ENCODE results near the gene TSPAN12. TPM values are rescaled to one million over a fixed set of nuclear protein-coding genes. Genes with fewer than 3 reads are reported as not detected.
"Not testable (repeated sequence)": the region's sequence is repeated elsewhere in the genome, so short reads cannot be mapped to it uniquely, and the experiment has no call there.

TSPAN12 gene, protein sequence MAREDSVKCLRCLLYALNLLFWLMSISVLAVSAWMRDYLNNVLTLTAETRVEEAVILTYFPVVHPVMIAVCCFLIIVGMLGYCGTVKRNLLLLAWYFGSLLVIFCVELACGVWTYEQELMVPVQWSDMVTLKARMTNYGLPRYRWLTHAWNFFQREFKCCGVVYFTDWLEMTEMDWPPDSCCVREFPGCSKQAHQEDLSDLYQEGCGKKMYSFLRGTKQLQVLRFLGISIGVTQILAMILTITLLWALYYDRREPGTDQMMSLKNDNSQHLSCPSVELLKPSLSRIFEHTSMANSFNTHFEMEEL
- total RNA-seq (2014; rRNA removed; shearing (Covaris generic)) = 15.9 and 17.7 TPM in 2 replicates

DNA sequence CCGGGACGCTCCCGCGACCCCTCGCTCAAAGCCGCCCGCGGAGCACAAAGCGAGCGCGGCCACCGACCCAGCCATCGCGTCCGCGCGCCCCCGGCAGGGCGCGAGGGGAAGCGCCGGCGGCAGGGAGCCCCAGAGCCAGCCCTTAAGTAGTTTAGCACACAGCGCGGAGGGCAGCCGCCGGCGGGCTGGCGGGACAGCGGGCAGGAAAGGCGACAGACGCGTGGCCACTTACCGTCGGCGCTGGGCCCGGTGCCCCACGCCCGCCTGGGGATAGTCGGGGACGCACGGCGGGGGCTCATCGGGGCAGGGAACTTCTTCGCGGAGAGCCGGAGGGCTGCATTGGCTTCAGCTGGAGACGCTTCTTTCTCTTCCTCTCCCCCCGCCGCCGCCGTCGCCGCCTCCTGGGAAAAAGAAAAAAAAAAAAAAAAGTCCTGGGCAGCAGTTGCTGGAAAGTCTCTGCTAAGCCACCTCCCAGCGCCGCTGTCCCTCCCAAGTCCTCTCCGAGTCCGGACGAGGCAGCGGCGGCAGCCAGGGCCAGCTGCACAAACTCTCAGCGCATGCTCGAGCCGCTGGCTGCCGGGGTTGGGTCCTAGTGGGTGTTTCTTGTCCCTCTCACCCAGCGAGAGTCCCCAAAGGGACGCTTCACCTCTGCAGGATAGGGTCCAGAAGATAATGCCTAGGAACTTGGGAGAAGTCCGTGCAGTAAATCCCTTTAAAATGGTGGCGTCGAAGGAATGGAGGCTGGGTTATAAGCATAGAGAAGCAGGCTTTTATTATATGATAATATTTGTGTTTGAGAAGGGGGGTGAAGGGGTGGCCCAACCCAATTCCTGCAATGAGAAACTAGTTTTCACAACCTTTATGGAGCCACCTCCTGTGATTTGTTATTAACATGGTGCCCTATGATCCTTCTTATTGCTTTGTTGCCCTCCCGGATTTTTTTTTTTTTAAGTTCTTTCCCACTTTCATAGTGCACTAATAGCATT, at the start of gene TSPAN12:
Gene TSPAN12, minus strand, starts transcription at position 557 of the 986 bp plus-strand sequence. CDS start 1,381 bp downstream, outside the sequence.
- DNase-seq (ENCODE audit: low read depth) = peak; percentile 94

DNA sequence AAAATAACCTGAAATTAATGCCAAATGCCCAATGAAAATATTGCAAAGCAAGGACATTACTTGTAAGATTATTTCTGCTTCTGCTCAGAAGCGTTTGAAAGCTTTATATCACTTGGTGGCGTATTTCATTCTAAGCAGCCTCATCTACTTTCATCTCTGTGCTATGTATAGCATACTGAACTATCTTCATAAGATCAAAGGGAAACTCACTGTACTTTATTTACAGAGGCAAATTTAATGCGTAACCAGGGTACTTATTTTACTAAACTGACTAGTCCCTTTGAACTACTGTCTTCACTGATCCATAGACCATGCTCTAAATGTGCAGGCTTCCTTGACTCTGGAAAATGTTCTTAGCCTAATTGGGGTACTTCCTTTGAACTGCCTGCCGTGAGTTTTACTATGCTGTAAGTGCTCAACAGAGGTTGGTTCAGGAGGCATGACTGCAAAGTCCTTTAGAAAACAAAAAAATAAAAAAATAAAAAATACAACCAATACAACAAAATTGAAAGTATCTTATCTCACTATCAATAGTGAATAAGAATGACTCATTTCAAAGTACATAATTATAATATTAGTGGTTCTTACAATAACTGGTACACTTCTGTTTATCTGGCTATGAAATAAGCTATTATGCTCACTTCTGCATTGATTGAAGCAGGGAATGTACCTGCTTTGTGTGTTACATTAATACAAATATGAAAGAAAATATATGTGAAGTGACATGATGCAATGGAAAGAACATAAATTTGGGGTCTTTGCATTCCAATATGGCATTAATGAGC, 41.0 kb upstream of the TSPAN12 start:
- DNase-seq (ENCODE audit: low read depth) = no peak

DNA sequence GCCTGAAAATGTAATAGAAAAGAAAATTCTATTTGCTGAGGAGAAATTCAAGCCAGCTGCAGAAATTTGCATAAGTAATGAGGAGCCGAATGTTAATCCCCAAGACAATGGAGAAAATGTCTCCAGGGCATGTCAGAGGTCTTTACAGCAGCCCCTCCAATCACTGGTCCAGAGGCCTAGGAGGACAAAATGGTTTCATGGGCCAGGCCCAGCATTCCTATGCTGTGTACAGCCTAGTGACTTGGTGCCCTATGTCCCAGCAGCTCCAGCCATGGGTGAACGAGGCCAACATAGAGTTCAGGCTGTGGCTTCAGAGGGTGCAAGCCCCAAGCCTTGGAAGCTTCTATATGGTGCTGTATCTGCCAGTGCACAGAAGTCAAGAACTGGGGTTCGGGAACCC, 37.3 kb upstream of the TSPAN12 start:
- not testable (repeated sequence) for DNase-seq (ENCODE audit: low read depth)

DNA sequence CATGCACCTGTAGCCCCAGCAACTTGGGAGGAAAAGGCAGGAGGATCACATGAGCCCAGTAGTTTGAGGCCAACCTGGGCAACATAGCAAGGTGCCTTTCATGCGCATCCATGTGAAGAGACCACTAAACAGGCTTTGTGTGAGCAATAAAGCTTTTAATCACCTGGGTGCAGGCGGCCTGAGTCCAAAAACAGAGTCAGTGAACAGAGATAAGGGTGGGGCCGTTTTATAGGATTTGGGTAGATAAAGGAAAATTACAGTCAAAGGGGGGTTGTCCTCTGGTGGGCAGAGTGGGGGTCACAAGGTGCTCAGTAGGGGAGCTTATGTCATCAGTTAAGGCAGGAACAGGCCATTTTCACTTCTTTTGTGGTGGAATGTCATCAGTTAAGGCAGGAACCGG, 27.7 kb upstream of the TSPAN12 start:
- DNase-seq (ENCODE audit: low read depth) = not testable (repeated sequence)

DNA sequence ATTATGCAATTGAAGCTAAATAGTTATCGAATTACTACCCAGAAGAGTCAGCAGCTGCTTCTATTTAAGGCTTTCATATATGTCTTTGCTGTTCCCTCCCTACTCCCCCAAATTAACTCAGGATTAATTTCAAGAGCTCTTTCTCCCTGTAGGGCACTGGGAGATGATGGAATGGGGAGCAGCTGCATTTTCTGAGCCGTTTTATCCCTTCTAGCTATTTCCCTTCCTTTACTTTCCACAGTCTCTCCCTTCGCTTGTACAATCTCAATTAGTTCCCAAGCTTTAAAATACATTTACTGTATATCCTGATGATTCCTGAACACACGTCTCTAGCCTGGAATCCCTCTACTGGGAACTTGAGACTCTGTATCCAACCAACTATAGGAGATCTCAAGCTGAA, 19.8 kb upstream of the TSPAN12 start:
- DNase-seq (ENCODE audit: low read depth) = no peak

DNA sequence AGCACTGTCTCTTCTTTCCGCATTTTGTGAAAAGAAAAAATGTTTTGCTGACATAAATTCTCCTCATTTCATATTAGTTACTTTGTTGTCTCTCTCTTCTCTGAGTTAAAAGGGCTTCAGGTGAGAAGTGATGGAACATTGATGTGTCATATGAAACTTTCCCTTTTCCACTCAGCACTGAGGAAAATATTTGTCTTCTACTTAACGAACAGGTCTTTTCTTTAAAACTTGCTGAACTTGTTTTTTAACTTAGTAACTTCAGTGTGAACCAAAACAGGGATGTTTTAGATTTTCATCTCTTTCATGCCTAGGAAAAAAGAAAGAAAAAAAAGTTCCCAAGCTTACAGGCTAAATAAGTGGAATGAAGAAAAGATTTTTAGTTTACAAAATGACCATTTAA, 19.0 kb upstream of the TSPAN12 start:
- no peak for DNase-seq (ENCODE audit: low read depth)

DNA sequence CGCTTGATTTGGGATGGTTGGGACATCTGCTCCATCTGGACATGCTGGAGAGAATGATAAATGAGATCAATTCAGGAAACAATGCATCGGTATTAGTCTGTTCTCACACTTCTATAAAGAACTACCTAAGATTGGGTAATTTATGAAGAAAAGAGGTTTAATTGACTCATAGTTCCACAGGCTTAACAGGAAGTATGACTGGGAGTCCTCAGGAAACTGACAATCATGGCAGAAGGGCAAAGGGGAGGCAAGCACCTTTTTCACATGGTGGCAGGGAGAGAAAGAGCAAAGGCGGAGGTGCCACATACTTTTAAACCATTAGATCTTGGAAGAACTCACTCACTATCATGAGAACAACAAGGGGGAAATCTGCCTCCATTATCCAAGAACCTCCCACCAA, 16.8 kb upstream of the TSPAN12 start:
- no peak for DNase-seq (ENCODE audit: low read depth)

DNA sequence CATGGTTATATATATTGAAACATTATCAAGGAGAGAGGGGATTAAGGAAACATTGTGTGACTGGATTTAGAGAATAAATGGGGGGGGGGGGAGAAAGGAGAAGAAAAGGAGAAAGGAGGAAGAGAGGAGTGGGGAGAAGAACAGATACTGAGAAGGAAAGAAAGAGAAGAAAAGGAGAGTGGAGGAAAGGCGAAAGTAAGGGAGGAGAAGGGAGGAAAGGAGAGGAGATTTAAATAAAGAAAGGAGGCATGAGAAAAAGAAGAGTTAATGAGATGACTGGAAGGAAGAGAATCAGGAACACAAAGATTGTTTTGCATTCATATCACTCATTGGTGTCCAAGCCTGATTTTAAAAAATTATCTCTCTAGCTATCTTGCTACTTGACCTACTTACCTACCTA, 16.1 kb upstream of the TSPAN12 start:
- DNase-seq (ENCODE audit: low read depth) = no peak

DNA sequence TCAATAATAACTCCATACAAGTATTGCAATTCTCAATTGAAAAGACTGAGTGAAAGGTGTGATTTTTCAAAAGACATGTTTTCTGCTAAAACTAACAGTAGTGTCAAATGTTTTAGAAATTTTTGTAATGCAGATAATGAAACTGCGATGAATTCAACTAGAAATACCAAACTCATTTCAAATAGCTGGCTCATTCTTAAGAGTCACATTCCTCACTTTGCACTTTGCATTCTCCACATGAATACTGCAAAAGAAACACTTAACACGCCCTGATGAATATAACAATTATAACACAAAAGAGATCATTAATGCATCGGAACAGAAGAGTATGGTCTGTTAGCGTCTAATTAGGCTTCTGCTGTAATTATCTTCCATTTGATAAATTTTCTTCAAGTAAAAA, 15.5 kb upstream of the TSPAN12 start:
- no peak for DNase-seq (ENCODE audit: low read depth)

DNA sequence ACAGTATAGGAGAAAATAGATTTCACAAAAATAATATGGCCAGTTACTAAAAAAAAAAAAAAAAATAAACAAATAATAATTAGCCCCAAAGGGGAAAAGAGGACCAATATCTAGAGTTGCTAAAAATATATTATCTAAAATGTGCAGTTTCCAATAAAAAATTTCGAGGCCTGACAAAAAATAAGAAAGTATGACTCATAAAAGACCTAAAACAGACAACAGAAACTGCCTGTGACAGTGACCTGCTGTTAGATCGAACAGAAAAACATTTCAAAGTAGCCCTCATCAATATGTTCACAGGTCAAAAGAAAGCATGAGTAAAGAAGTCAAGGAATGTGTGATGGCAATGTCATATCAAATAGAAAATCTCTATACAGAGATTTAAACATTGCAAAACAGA, 11.8 kb upstream of the TSPAN12 start:
- DNase-seq (ENCODE audit: low read depth) = no peak

DNA sequence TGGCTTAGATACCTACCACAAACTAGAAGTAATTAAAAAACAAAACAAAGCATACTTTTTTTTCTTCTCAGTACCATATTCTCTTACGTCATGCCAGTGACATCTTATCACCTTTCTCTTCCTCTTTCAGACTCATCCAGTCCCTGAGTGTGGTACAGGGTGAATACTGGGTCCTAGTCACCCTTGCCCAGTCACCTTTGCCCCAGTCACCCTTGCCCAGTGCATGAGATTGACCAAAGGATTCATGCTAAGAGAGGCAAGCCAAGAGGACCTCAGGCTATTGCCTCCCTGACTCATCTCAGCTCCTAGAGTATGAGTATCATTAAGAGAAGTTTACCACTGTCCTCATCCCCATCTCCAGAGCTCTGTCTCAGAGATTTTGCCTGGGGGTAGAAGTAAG, 10.0 kb upstream of the TSPAN12 start:
- DNase-seq (ENCODE audit: low read depth) = peak; percentile 36

DNA sequence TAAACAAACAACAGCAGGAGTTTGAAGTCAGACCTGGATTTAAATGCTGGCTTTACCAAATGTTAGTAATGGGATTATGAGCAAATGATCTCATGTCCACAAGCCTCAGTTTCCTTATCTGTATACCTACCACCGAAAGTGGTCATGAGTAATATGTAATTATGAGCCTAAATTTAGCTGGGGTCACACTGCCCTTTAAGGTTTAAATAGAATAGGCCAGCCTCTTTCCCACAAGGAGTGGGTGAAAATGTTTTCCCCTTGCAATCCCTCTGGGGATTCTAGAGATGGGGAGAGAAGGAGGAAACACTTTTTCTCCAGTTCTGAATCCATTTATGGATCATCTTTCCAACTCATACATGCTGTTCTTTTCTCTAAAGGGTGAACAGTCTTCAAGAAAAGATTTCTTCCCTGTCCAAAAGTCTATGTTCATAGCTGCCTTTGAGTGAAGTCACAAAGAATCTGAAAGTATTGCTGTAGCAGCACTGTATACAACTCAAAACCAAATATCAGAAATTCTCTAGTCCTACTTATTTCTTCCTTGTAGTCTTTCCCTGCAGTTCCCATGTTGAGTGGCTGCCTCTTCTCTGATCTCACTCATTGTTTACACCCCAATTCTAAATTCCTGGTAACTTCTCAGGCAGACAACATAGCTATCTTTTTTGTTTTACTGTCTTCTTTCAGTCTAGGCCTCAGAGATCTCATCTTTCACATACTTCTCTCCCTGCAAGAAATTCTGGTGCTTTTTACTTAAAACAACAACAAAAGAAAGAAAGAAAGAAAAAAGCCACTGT, 7.4 kb upstream of the TSPAN12 start:
- DNase-seq (ENCODE audit: low read depth) = no peak

DNA sequence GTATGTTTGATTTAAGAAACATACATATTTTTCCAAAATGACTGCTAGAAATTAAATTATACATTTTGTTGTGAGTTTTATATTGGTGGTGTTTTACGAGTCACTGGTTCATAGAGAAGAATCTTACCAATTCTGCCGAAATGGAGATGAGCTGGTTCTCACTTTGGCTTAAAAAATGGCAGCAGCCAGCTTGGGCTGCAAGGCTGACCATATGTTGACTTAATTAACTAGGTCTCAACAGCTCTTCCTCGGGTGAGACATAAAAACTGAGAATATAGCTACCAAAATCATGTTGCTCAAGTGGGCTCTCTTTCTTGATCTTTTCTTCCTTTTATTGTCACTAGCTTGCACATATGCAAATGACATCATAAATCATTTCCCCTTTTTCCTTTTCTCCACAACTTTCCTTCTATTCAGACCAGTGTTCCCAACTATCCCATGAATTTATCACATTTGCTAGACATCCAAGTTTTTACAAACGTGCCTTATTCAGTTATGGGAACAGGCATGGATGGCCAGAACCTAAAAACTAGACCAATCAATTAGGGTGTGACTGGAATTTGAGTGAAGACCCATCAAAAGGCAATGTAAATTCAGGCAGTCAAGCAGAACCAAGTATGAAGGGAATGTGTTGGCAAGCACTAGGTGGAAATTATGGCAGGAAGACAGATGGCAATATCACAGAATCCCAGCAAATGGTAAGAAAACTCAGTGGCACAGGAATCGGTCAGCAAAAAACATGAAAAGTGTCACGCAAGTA, 6.4 kb upstream of the TSPAN12 start:
- DNase-seq (ENCODE audit: low read depth) = no peak

DNA sequence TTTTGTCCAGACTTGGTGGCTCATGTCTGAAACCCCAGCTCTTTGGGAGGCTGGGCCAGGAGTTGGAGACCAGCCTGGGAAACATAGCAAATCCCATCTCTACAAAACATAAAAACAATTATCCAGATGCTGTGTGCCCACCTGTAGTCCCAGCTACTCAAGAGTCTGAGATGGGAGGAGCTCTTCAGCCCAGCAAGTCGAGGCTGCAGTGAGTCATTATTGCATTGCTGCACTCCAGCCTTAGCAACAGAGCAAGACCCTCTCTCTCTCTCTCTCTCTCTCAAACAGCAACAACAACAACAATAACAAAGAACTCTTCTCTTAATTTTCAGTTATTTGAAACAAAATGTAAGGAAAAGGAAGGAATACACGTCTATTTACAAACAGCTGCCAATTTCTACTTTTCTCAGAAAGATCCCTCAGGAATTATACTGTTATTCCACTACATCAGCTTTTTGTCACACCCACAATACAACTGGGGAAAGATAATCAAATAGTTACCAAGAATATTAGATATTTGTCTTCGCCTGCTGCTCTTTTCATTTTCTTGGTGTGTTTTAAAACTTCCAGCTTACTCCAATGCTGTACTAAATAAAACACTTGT, 5.1 kb upstream of the TSPAN12 start:
- peak; percentile 15 for DNase-seq (ENCODE audit: low read depth)

DNA sequence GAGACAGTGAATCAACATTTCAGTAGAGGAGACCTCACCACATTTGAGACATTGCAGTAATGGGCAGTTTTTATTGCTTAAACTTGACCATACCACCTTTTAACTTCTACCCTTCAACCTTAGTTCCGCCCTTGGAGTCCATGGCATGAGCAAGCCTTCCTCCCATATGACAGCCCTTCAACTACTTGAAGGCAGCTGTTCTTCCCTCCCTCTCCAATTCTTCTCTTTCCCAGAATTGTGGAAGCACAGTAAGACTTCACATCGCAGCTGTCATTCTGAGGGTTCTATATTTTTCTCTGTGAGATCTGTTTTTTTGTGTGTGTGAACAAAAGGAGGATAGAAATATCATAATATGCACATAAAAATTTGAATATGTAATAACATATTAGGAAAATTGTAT, 2.2 kb upstream of the TSPAN12 start:
- DNase-seq (ENCODE audit: low read depth) = no peak

DNA sequence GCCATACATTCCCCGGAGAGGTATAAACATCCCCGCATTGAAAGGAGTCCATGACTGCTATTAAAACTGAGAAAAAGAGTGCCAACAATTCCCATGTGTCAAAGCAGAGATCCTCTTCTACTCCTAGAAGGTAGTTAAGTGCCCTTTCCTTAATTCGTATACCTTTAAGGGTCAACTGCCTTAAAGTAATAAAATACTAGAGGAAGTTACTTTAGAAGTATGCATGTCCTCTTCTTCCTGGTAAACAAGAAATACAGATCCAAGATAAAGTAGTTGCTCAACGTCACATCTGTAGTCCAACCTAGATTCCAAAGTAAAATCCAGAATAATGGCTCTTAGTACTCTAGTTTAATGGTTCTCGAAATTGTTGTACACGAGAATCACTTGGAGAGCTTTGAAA, 1.5 kb upstream of the TSPAN12 start:
- no peak for DNase-seq (ENCODE audit: low read depth)

DNA sequence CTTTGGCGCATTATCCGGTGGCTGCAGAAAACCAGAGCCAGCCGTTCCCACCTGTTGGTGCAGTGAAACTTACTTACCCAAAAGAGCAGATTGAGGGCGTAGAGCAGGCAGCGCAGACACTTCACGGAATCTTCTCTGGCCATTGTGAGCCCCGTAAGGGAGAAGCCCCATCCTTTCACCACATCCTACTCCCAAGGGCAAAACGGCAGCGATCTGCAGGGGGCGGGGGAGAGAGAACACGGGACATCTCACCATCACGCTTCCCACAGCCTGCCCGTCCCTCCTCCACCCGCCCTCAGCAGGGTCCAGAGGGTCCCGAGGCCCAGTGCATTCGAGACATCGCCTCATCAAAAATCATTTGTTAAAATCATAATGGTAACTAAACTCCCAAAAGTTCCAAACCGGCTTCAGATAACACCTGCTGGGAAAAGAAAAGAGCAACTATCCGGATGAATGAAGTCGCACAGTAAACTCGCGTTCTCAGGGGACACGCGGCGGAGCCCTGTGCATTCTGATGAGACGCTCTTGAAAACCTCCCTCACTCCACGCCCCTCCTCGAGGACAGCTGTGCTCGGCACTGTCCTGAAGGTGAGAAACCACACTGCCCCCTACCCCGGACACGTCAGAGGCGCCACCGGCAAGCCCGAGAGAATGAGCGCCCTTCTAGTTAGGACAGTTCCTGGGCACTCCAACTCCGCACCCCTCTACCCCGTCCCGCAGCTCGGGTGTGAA, 1.2 kb downstream of the TSPAN12 start:
- peak; percentile 66 for DNase-seq (ENCODE audit: low read depth)

DNA sequence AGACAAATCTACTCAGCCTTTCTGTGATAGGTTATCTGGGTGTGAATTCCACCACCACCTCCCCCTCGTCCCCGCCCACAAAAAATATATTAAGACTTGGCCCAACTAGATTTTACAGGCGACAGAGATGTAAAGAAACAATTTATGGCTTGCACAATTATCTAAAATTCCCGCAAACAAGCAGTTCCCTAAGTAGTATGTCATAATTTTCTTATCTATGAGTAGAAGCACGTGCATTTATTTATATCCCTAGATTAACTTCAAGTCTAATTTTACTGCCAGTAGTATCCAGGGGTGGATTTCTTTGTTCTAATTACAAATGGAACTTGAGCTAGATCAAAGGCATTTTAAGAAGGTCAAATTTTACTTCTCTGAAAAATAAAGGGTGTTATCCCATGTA, 1.7 kb downstream of the TSPAN12 start:
- no peak for DNase-seq (ENCODE audit: low read depth)

DNA sequence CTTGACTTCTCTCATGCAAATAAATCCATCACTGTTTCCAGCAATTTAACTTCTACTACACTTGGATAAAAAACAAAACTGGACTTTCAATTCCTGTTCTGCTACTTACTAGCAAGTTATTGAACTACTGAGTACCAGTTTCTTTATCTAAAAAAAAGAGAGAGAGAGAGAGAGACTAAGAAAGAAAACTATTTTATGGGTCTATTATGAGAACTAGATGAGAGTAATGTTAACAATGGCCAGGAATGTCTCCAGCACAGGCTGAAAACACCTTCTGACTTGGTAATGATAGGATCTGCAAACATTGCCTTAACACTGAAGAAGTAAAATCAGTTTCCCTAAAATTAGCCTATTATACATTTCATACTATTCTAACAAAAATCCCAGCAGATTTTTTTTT, 5.2 kb downstream of the TSPAN12 start:
- DNase-seq (ENCODE audit: low read depth) = no peak

All from Daoy (cell line).